ENCODE results near the gene UBTD2. TPM values are rescaled to one million over a fixed set of nuclear protein-coding genes. Genes with fewer than 3 reads are reported as not detected.

The UBTD2 gene
- total RNA-seq, 1 donor from 2014 or later = 9.0 TPM

- H3K27me3 Mint-ChIP-seq = no peaks in the 10 kb centered on the region
- TF ChIP-seq CTCF (IDR thresholded peaks at IDR 0.05) = no peak
- H3K27ac Mint-ChIP-seq = peak overlapping the region; percentile 68
- DNase-seq (no peak), ATAC-seq (ENCODE audit: low read depth) (no peak)
- H3K9me3 Mint-ChIP-seq = no peaks in the 10 kb centered on the region
- ChIA-PET POLR2A (interaction anchor here (0.6 to 1.8 kb wide), 9 partner anchors 11 to 310 kb away, joined by 3 to 9 read pairs (median 6); partner anchors contain the start of genes FBXW11 and STK10), CTCF (interaction anchor here (1.1 to 2.7 kb wide), 5 partner anchors 11 to 175 kb away, joined by 3 to 15 read pairs (median 7); partner anchors contain the start of gene STK10)
- peaks cover 5% of the 10 kb centered on the region for H3K36me3 Mint-ChIP-seq (ENCODE audit: low read depth)
- H3K4me3 Mint-ChIP-seq = peak overlapping the region; percentile 90
- peaks cover 23% of the 10 kb centered on the region for H3K4me1 Mint-ChIP-seq
- intact Hi-C loops (cut with micrococcal nuclease) = loop anchor here (1.0 to 5.0 kb wide), 7 partner anchors 7 to 895 kb away; partner anchors contain the start of genes FBXW11, NPM1, RPL26L1 and SH3PXD2B
Measured at GRCh38 chr5:172282272-172283019, 1.1 kb downstream of the UBTD2 start.

GRCh38 chr5:172281346-172281745 lies 2.2 kb downstream of the UBTD2 start:
- DNase-seq (no peak), ATAC-seq (ENCODE audit: low read depth) (no peak)
- ChIA-PET POLR2A (no interaction called here), CTCF (interaction anchor here (1.0 to 2.7 kb wide), 3 partner anchors 11 to 173 kb away, joined by 5 to 9 read pairs (median 7); partner anchors contain the start of gene STK10)
- Mint-ChIP-seq H3K4me3 (no peak overlapping the region), H3K27me3 (no peaks in the 10 kb centered on the region), H3K9me3 (no peaks in the 10 kb centered on the region), H3K4me1 (peaks cover 28% of the 10 kb centered on the region), H3K27ac (no peak overlapping the region), H3K36me3 (ENCODE audit: low read depth) (peaks cover 11% of the 10 kb centered on the region)
- intact Hi-C loops (cut with micrococcal nuclease) = loop anchor here (5.0 kb wide), 4 partner anchors 49 to 894 kb away; partner anchors contain the start of genes NPM1, RPL26L1 and SH3PXD2B
- no peak for TF ChIP-seq CTCF (IDR thresholded peaks at IDR 0.05)

GRCh38 chr5:172280929-172281328 lies 2.6 kb downstream of the UBTD2 start:
- no peak for ATAC-seq (ENCODE audit: low read depth)
- DNase-seq = no peak
- no peak overlapping the region for H3K4me3 Mint-ChIP-seq
- H3K9me3 Mint-ChIP-seq = no peaks in the 10 kb centered on the region
- ChIA-PET POLR2A (no interaction called here), CTCF (interaction anchor here (1.0 to 1.8 kb wide), 3 partner anchors 11 to 92 kb away, joined by 3 to 7 read pairs (median 5); partner anchors contain the start of gene STK10)
- H3K4me1 Mint-ChIP-seq = peaks cover 32% of the 10 kb centered on the region
- no peak overlapping the region for H3K27ac Mint-ChIP-seq
- H3K27me3 Mint-ChIP-seq = no peaks in the 10 kb centered on the region
- intact Hi-C loops (cut with micrococcal nuclease) = loop anchor here (5.0 kb wide), 4 partner anchors 49 to 894 kb away; partner anchors contain the start of genes NPM1, RPL26L1 and SH3PXD2B
- TF ChIP-seq CTCF (IDR thresholded peaks at IDR 0.05) = no peak
- H3K36me3 Mint-ChIP-seq (ENCODE audit: low read depth) = peaks cover 12% of the 10 kb centered on the region

- H3K36me3 Mint-ChIP-seq (ENCODE audit: low read depth) = peaks cover 12% of the 10 kb centered on the region
- no peak overlapping the region for H3K27ac Mint-ChIP-seq
- CTCF ChIA-PET = interaction anchor here (0.6 to 1.1 kb wide), 2 partner anchors 83 to 92 kb away, joined by 3 read pairs; partner anchors contain the start of gene STK10
- DNase-seq (no peak), ATAC-seq (ENCODE audit: low read depth) (no peak)
- no peak overlapping the region for H3K4me3 Mint-ChIP-seq
- H3K4me1 Mint-ChIP-seq = peaks cover 38% of the 10 kb centered on the region
- no peak for TF ChIP-seq CTCF (IDR thresholded peaks at IDR 0.05)
- intact Hi-C loops (cut with micrococcal nuclease) = loop anchor here (5.0 kb wide), 4 partner anchors 48 to 893 kb away; partner anchors contain the start of genes NPM1, RPL26L1 and SH3PXD2B
- POLR2A ChIA-PET = interaction anchor here (0.6 to 0.7 kb wide), 2 partner anchors 82 to 162 kb away, joined by 3 to 5 read pairs; no protein-coding TSS in a partner anchor
- H3K27me3 Mint-ChIP-seq = no peaks in the 10 kb centered on the region
- H3K9me3 Mint-ChIP-seq = no peaks in the 10 kb centered on the region
Measured at GRCh38 chr5:172280317-172280716, 3.2 kb downstream of the UBTD2 start.

GRCh38 chr5:172278356-172278755 lies 5.2 kb downstream of the UBTD2 start:
- ATAC-seq (ENCODE audit: low read depth) = no peak
- H3K4me3 Mint-ChIP-seq = no peak overlapping the region
- ChIA-PET CTCF (no interaction called here), POLR2A (no interaction called here)
- peaks cover 43% of the 10 kb centered on the region for H3K4me1 Mint-ChIP-seq
- H3K27me3 Mint-ChIP-seq = no peaks in the 10 kb centered on the region
- no peak for TF ChIP-seq CTCF (IDR thresholded peaks at IDR 0.05)
- intact Hi-C loops (cut with micrococcal nuclease) = no loop called here
- no peak for DNase-seq
- peaks cover 15% of the 10 kb centered on the region for H3K36me3 Mint-ChIP-seq (ENCODE audit: low read depth)
- H3K9me3 Mint-ChIP-seq = no peaks in the 10 kb centered on the region
- no peak overlapping the region for H3K27ac Mint-ChIP-seq

Measured in activated B cell treated with CpG ODN at 0.5 μM for 24 hours (primary cell).